DOHH2 (cell line): ENCODE results near the gene YEATS4.
"Not testable (repeated sequence)": the region's sequence is repeated elsewhere in the genome, so short reads cannot be mapped to it uniquely, and the experiment has no call there.

Experiments used
- H3F3A ChIP-seq: fragments of 200-600 bp; sonication (generic), shearing (Covaris generic); 2 replicates; pipeline ENCODE4 v1.6.0; 2016; ENCODE audit warnings: antibody characterized with exemption, mild to moderate bottlenecking; ENCODE audit not compliant: control insufficient read depth, insufficient read depth
- H3K27ac ChIP-seq: fragments of 200-600 bp; sonication (generic); 2 replicates; pipeline ENCODE4 v1.5.1; 2014; ENCODE audit warnings: low read depth, mild to moderate bottlenecking, low read length, moderate library complexity
- H3K27me3 ChIP-seq: fragments of 200-600 bp; sonication (generic); 2 replicates; pipeline ENCODE4 v1.6.1; 2014; ENCODE audit warnings: mild to moderate bottlenecking, low read length, mixed read lengths; ENCODE audit not compliant: control insufficient read depth
- H3K36me3 ChIP-seq: fragments of 200-600 bp; sonication (generic); 2 replicates; pipeline ENCODE4 v1.6.1; 2014; ENCODE audit warnings: mild to moderate bottlenecking, low read length, moderate library complexity, mixed read lengths; ENCODE audit not compliant: control insufficient read depth
- H3K4me1 ChIP-seq: fragments of 200-600 bp; sonication (generic); 2 replicates; pipeline ENCODE4 v1.6.1; 2014; ENCODE audit warnings: mild to moderate bottlenecking, low read length, mixed read lengths; ENCODE audit not compliant: control insufficient read depth
- H3K4me2 ChIP-seq: fragments of 200-600 bp; sonication (generic); 2 replicates; pipeline ENCODE4 v1.6.0; 2014; ENCODE audit warnings: mild to moderate bottlenecking, low read length, moderate library complexity
- H3K4me3 ChIP-seq: fragments of 200-600 bp; sonication (generic); 2 replicates; pipeline ENCODE4 v1.5.1; 2014; ENCODE audit warnings: mild to moderate bottlenecking, low read length, mixed read lengths
- H3K79me2 ChIP-seq: fragments of 200-600 bp; sonication (generic); 2 replicates; pipeline ENCODE4 v1.6.1; 2014; ENCODE audit warnings: mild to moderate bottlenecking, low read length, mixed read lengths; ENCODE audit not compliant: control insufficient read depth
- H3K9me2 ChIP-seq: fragments of 200-600 bp; sonication (generic); replicated peaks from 2 replicates; pipeline ENCODE4 v1.6.1; 2014; ENCODE audit warnings: mild to moderate bottlenecking, low read length, mixed read lengths; ENCODE audit not compliant: control insufficient read depth
- H3K9me3 ChIP-seq: fragments of 200-600 bp; sonication (generic); 2 replicates; pipeline ENCODE4 v1.6.1; 2014; ENCODE audit warnings: antibody characterized with exemption, low read length, mixed read lengths; ENCODE audit not compliant: control insufficient read depth, insufficient read depth
- H4K20me1 ChIP-seq: fragments of 200-600 bp; sonication (generic); 2 replicates; pipeline ENCODE4 v1.6.0; 2014; ENCODE audit warnings: low read depth, mild to moderate bottlenecking, antibody characterized with exemption, low read length, moderate library complexity; ENCODE audit not compliant: control insufficient read depth, insufficient read depth
- CTCF ChIP-seq: fragments of 200-600 bp; sonication (generic); IDR thresholded peaks from one replicate; pipeline ENCODE4 v1.5.1; 2014; ENCODE audit warnings: antibody characterized with exemption, mild to moderate bottlenecking, low read depth, low read length; ENCODE audit not compliant: poor library complexity, severe bottlenecking
- EZH2phosphoT487 ChIP-seq: fragments of 200-600 bp; sonication (generic); IDR thresholded peaks from 2 replicates; pipeline ENCODE4 v1.6.1; 2017; ENCODE audit warnings: borderline replicate concordance, mild to moderate bottlenecking, antibody characterized with exemption, low read length, moderate library complexity, mixed read lengths

YEATS4 gene

GRCh38 chr12:69359531-69360347 is at the start of gene YEATS4:
Gene YEATS4, plus strand, starts transcription at chr12:69359743. Its CDS starts 230 bp downstream, at chr12:69359973.
- Histone ChIP-seq H3K4me1 (peaks cover 37% of the 10 kb centered on the region), H3K9me3 (no peaks in the 10 kb centered on the region), H3K36me3 (peaks cover 45% of the 10 kb centered on the region), H4K20me1 (0 out of 2 replicates have a peak, but pooled peaks cover 3% of the 10 kb centered on the region), H3K4me2 (peak within 1 kb of the TSS; percentile 84), H3K27me3 (no peaks in the 10 kb centered on the region), H3K4me3 (peak within 1 kb of the TSS; percentile 99), H3K79me2 (peaks cover 49% of the 10 kb centered on the region), H3K27ac (peak within 1 kb of the TSS; percentile 84), H3K9me2 (no peaks in the 10 kb centered on the region), H3F3A (peaks cover 6% of the 10 kb centered on the region; the same call in 1 of the 2 replicates)
- no peak for TF ChIP-seq EZH2phosphoT487
- TF ChIP-seq CTCF, result peak; percentile 14

GRCh38 chr12:69313209-69313608 is 46.3 kb upstream of the YEATS4 start:
- H3K4me3 ChIP-seq, result no peak overlapping the region
- H3K79me2 ChIP-seq, result no peaks in the 10 kb centered on the region
- H3F3A ChIP-seq, result no peaks in the 10 kb centered on the region
- no peaks in the 10 kb centered on the region for H3K36me3 ChIP-seq
- H3K4me2 ChIP-seq, result no peak overlapping the region
- H3K9me3 ChIP-seq, result no peaks in the 10 kb centered on the region
- no peak for TF ChIP-seq CTCF
- no peak for TF ChIP-seq EZH2phosphoT487
- H3K27me3 ChIP-seq, result no peaks in the 10 kb centered on the region
- H3K4me1 ChIP-seq, result no peaks in the 10 kb centered on the region
- no peaks in the 10 kb centered on the region for H4K20me1 ChIP-seq
- no peak overlapping the region for H3K27ac ChIP-seq
- no peaks in the 10 kb centered on the region for H3K9me2 ChIP-seq

- not testable (repeated sequence) for H3K4me2 ChIP-seq, H3K9me2 ChIP-seq, H3K27me3 ChIP-seq, H3K9me3 ChIP-seq, H3K4me3 ChIP-seq, H3K36me3 ChIP-seq, H4K20me1 ChIP-seq, H3K27ac ChIP-seq, H3K79me2 ChIP-seq, H3F3A ChIP-seq
- peaks cover 11% of the 10 kb centered on the region for H3K4me1 ChIP-seq
Measured at GRCh38 chr12:69316784-69317183, 42.8 kb upstream of the YEATS4 start.

DNA sequence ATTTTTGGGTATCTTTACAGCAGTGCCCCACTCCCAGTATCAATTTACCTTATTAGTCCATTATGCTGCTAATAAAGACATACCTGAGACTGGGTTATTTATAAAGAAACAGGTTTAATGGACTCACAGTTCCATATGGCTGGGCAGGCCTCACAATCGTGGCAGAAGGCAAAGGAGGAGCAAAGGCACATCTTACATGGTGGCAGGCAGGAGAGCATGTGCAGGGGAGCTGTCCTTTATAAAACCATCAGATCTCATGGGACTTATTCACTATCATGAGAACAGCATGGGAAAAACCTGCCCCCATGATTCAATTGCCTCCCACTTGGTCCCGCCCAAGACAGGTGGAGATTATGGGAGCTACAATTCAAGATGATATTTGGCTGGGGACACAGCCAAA is 42.3 kb upstream of the YEATS4 start:
- peaks cover 13% of the 10 kb centered on the region for H3K4me1 ChIP-seq
- not testable (repeated sequence) for H3F3A ChIP-seq, H3K36me3 ChIP-seq, H3K4me3 ChIP-seq, H3K27me3 ChIP-seq, H3K79me2 ChIP-seq, H4K20me1 ChIP-seq, H3K9me2 ChIP-seq, H3K9me3 ChIP-seq, H3K4me2 ChIP-seq, H3K27ac ChIP-seq
